OCI-M2 (cell line): ENCODE results near the gene PURB.
"Not testable (repeated sequence)": the region's sequence is repeated elsewhere in the genome, so short reads cannot be mapped to it uniquely, and the experiment has no call there.

ENCODE experiments used
- DNase-seq: peaks from one replicate; lab custom pipeline; 2025; ENCODE audit not compliant: unreplicated experiment; lab: John Stamatoyannopoulos, UW

Gene PURB

DNA sequence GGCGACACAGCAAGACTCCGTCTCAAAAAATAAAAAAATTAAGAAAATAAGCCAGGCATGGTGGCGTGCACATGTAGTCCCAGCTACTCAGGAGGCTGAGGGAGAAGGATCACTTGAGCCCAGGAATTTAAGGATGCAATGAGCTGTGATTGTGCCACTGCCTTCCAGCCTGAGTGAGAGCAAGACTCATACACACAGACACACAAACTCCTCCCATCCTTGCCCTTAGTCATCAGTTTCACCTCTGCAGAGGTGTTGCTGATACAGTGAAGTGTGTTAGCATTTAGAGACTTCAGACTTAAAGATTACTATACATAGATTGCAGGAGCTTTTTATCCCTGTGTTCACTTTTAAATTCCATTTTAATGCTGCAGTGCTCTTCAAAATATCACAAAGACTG is 31.9 kb downstream of the PURB start:
- no peak for DNase-seq

DNA sequence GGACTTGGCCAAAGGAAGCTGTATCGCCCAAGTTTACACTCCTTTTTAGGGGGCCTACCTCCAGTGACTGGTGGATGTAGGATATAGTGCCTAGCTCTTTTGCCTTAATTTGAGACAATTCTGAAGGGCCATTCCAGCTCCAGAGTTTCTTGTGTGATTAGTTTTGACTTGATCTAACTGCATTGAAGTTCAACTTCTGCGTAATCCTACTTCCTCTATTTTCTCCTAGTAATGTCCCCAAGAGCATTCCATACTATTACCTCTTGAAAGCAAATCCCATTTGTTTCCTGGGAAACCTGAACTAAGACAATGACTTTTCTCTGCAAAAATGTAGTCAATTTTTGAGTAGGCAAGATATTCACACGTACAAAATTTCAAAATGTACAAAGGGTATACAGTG is 32.7 kb downstream of the PURB start:
- no peak for DNase-seq

DNA sequence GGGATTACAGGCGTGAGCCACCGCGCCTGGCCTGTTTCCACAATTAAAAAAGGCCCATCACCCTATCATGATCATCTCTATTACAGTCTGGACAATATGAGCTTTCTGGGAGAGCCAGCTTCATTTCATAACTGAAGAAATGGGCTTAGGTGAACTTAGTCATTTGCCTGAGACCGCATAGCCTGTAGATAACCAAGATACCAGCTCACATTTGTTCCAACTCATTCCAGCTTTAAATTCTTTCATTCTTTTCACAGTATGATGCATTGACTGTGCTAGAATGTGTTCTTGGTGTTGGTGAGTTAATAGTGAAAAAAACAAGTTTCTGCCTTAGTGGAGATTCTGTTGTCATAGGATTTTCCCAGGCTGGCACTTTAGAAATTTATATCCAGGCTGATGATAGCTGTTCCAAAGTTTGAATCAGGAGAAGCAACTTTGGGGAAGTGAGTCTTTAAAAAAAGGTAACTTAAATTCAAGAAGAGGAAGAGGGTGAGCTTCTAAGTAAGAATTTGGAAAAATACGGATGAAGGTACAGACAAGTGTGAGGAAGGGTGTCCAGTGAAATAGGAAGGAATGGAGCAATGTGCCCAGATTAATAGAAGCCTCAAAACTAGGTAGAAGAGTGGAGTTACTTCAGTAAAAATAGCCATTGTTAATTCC is 35.3 kb downstream of the PURB start:
- DNase-seq: no peak

DNA sequence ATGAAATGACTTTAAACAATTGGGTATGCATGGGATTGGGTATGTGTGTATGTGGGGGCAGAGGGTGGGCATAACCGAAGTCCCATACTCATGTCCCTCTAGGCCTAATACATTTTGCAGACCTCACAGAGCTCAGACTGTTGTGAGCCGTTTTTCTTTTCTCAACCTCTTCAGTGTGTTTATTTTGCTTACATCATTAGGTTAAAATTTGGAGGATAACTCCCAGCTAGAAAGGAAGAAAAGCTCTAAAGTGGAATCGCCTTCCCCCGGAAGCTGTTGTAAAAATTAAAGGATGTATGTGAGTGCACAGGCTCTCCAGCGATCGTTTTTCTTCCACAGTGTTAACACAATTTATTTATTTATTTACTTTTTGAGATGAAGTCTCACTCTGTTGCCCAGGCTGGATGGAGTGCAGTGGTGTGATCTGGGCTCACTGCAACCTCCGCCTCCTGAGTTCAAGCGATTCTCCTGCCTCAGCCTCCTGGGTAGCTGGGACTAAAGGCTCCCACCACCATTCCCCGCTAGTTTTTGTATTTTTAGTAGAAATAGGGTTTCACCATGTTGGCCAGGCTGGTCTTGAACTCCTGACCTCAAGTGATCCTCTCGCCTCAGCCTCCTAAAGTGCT is 36.0 kb downstream of the PURB start:
- no peak for DNase-seq

DNA sequence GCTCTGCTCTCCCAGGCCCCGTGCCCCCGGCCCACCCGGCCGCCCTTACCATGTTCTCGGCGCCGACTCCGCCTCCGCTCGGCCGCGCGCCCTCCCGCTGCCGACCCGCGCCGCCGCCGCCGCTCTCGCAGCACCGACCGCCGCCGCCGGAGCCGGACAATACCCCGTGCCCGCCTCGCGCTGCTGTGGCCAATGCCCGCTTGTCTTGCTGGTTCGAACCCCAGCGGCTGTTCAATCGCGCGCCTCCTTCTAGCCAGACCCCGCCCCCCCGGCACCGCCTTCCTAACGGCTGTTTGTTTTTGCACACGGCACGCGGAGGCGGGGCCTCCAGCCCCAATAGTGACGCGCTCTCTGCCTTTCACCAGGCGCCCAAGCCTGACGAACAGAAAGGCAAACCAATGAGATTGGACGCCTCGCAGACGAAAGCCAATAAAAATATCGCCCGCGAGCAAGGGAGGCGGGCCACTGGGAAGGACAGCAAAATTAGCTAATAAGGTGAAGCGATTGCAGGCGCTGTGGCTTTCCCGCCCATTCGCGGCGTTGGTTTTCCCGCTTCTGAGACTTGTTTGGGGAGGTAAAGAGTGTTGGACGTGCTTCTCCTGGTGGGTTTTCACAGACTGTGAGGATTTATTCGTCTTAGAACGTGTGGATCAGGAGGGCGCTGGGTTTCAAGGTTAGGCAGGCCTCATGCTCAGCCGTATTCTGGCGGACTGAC is 37.3 kb downstream of the PURB start, which contains the start of gene H2AZ2:
Gene H2AZ2 (minus strand): TSS at position 168 of the 715 bp plus-strand sequence. CDS start 116 bp downstream, at position 52.
- peak; percentile 98 for DNase-seq

DNA sequence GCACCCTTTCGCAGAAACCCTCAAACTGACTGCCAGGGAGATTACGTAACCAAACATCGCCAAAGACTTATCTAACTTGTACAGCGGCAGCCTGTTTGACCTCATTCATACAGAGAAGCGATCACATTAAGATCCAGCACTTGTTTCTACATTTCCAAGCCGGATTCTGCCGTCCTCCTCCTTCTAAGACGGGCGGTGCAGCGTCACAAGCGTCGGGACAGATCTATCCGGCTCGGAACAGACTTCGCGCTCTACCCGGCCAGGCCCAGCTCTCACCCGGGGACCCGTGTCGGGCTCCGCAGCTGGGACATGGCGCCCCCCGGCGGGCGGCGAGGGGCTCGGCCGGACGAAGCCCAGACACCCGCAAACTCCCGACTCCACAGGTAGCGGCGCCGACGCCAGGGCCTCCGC is 37.8 kb downstream of the PURB start:
- DNase-seq: no peak

DNA sequence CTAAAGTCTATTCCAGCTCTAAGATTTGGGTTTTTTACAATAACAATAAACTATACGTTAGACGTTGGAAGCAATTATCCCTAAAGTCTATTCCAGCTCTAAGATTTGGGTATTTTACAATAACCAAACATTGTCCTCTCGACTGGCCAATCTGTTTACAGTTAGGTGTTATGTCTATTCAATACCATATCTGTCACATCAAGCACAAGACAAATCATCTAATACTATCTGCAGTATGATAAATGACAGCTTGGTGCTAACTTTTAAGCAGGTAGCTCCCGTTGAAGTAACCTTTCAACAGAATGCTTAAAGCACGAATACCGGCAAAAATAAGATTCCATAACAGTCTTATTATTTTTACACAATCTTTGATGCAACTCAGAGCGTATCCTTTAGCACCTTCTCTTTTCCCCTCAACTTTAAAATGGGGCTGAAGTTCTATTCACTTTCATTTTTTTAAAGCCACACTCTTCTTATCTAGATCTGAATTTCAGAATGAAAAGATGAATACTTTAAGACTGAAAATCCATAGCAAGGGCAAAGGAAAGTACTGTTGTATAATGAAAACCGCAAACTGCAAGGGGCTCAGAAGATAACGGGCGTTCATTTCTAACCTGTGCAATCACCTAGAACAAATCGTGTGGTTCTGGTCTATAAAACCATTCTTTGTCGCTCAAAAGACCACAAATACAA is 38.4 kb downstream of the PURB start:
- no peak for DNase-seq

DNA sequence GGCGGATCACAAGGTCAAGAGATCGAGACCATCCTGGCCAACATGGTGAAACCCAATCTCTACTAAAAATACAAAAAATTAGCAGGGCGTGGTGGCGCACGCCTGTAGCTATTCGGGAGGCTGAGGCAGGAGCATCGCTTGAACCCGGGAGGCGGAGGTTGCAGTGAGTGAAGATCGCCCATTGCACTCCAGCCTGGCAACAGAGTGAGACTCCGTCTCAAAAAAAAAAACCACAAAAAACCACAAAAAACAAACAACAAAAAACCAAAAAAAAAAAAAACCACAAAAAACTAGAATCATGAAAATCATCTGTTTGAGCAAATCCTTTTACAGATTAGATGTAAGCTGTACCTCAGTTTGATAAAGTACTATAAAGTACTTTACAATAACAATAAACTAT is 38.9 kb downstream of the PURB start:
- not testable (repeated sequence) for DNase-seq

DNA sequence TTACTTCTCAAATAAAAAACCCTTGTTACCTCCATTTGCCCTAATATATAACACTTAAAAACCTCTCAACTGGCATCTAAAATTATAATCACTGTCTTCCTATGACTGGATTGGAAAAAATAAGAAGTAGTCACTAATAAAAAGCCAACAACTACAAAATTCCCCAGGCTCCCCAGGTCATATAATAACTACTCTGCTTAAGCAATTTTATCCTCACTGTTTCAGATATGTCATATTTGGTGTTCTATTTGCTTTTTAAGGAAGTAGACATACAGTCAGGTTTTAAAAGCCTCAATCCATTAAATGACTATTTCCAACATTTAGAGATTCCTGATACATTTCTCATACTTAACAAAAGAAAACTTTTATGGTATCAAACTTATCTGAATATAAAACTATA is 39.9 kb downstream of the PURB start:
- DNase-seq: no peak

DNA sequence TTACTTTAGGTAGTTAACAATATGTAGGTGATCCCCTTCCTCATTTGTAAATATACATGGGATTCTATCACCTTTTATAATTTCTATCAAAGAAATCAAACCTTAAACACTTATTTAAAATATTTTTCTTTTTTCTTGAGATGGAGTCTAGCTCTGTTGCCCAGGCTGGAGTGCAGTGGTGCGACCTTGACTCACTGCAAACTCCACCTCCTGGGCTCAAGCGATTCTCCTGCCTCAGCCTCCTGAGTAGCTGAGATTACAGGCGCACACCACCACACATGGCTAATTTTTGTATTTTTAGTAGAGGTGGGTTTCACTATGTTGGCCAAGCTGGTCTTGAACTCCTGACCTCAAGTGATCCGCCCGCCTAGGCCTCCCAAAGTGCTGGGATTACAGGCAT is 41.9 kb downstream of the PURB start:
- DNase-seq: not testable (repeated sequence)

DNA sequence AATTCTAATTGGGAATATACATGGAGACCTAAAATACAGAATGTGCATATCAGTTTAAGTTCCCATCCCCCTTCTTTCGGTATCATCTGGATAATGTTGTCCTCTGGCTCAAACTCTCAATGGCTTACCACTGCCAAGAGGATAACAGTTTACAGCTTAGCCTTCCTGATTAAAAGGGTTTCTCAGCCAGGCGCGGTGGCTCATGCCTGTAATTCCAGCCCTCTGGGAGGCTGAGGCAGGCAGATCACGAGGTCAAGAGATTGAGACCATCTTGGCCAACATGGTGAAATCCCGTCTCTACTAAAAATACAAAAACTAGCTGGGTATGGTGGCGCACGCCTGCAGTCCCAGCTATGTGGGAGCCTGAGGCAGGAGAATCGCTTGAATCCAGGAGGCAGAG is 42.7 kb downstream of the PURB start:
- DNase-seq: not testable (repeated sequence)

DNA sequence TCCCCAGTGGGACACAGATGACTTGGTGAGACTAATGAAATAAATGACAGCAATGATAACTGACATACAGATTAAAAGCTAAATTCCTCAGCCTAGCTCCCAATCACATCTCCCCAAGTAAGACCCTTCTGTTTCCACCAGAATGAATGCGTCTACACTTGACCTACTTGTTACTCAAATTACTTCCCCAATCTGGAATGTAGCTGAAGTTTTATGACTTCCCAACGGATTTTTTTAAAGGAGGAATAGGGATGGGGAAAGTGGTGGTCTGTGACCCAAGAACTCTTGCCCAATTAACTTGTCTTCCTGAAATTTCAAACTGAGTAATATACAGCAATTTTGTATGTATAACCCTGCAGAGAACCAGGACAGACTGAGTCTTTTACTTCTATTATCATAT is 46.6 kb downstream of the PURB start:
- no peak for DNase-seq

DNA sequence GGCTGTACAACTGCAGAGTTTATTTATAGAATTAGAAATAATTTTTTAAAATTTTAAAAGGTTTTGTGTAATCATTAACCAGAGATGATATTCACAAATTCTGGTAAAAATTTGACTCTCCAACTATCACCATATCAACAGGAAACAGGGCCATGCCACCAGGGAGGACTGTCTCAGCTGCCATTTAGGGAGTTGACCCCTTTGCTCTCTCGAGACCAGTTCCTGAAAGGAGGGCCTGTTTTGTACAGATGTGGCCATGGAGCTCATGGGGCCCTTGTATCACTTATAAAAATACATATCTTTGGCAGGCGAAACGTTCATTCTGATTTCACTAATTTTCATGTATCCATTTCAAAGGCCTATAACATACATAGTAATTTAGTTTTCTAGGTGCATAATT is 57.8 kb downstream of the PURB start:
- DNase-seq: no peak
